Right lobe of liver (tissue), 4 donors: Measurements from ENCODE around the gene TLE4.

Experiments used
- POLR2A ChIP-seq: fragments of 450-650 bp; IDR thresholded peaks from one replicate; pipeline ENCODE4 v1.6.1; 2017; ENCODE audit warnings: antibody characterized with exemption, mild to moderate bottlenecking
- TF ChIP-seq, protein P1 (sequence below), 4 donors: fragments of 200-600 bp in 3 of 4; fragments of 450-650 bp in 1 of 4; IDR thresholded peaks; one replicate each; pipeline versions ENCODE4 v1.5.1 to v1.8.0; 2016 to 2022; ENCODE audit warnings: antibody characterized with exemption in 4 of 4, mild to moderate bottlenecking in 2 of 4
- donor health status: DM: no; HTN: no; CAD: no.
- donor health status: DM: no; HTN: no; CAD: no.
- donor health status: DM: no; HTN: yes; CAD: no.

- TF ChIP-seq, protein P1, sequence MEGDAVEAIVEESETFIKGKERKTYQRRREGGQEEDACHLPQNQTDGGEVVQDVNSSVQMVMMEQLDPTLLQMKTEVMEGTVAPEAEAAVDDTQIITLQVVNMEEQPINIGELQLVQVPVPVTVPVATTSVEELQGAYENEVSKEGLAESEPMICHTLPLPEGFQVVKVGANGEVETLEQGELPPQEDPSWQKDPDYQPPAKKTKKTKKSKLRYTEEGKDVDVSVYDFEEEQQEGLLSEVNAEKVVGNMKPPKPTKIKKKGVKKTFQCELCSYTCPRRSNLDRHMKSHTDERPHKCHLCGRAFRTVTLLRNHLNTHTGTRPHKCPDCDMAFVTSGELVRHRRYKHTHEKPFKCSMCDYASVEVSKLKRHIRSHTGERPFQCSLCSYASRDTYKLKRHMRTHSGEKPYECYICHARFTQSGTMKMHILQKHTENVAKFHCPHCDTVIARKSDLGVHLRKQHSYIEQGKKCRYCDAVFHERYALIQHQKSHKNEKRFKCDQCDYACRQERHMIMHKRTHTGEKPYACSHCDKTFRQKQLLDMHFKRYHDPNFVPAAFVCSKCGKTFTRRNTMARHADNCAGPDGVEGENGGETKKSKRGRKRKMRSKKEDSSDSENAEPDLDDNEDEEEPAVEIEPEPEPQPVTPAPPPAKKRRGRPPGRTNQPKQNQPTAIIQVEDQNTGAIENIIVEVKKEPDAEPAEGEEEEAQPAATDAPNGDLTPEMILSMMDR (IDR thresholded peaks at IDR 0.05) = no peak
- TF ChIP-seq POLR2A = no peak
These were observed 33.3 kb downstream of the TLE4 start for GRCh38 chr9:79604921-79605562.
